ENCODE results near the gene STXBP5L. TPM values are rescaled to one million over a fixed set of nuclear protein-coding genes. Genes with fewer than 3 reads are reported as not detected.
A peak's percentile ranks its signal among the peaks of the same experiment; 100 is the strongest.
"Not testable (repeated sequence)": the region's sequence is repeated elsewhere in the genome, so short reads cannot be mapped to it uniquely, and the experiment has no call there.

Gene STXBP5L
- total and polyA plus RNA-seq, 2 donors from 2014 or later, result not detected

DNA sequence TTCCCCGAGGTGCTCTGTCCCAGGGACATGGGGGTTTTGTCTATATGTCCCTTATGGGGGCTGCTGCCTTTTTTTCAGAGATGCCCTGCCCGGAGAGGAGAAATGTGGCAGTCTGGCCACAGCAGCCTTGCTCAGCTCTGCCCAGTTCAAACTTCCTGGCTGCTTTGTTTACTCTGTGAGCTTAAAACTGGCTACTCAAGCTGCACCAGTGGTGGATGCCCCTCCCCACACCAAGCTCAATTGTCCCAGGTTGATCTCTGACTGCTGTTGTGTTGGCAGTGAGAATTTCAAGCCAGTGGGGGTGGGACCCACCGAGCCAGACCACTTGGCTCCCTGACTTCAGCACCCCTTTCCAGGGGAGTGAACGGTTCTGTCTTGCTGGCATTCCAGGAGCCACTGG, 188.9 kb downstream of the STXBP5L start:
- Histone ChIP-seq H3K36me3 (ENCODE audit: control insufficient read depth in 2 of 3, insufficient read depth in 3 of 3, low read length in 3 of 3) (no peaks in the 10 kb centered on the region), H3K9me3 (ENCODE audit: control insufficient read depth in 2 of 3, insufficient read depth in 1 of 3, low read length in 3 of 3) (peaks cover 0 to 7% (median 0%) of the 10 kb centered on the region in 3 donors), H3K4me3 (ENCODE audit: low read length in 3 of 3) (no peak overlapping the region), H3K9ac (ENCODE audit: low read length in 3 of 3) (no peak overlapping the region), H3K4me1 (ENCODE audit: control insufficient read depth in 2 of 3, insufficient read depth in 2 of 3, low read depth in 1 of 3, low read length in 3 of 3) (no peaks in the 10 kb centered on the region), H3K27me3 (ENCODE audit: control insufficient read depth, insufficient read depth, low read length) (no peaks in the 10 kb centered on the region), H3K27ac (ENCODE audit: low read depth in 2 of 2, low read length in 2 of 2) (no peak overlapping the region)
- DNase-seq (peak in 4 of 5 donors; percentile 25 to 34 (median 30)), FAIRE-seq (no peak)
- no peak for TF ChIP-seq CTCF (IDR thresholded peaks at IDR 0.05; ENCODE audit: borderline replicate concordance, extremely low read depth, insufficient read depth)
- intact Hi-C loops (cut with DNase I), result no loop called here

GRCh38 chr3:121111086-121111485, 203.1 kb downstream of the STXBP5L start:
- FAIRE-seq; H3K9me3 ChIP-seq (ENCODE audit: control insufficient read depth in 2 of 3, insufficient read depth in 1 of 3, low read length in 3 of 3); H3K4me1 ChIP-seq (ENCODE audit: control insufficient read depth in 2 of 3, insufficient read depth in 2 of 3, low read depth in 1 of 3, low read length in 3 of 3); DNase-seq; H3K4me3 ChIP-seq (ENCODE audit: low read length in 3 of 3); H3K9ac ChIP-seq (ENCODE audit: low read length in 3 of 3); intact Hi-C loops (cut with DNase I); H3K27me3 ChIP-seq (ENCODE audit: control insufficient read depth, insufficient read depth, low read length); H3K27ac ChIP-seq (ENCODE audit: low read depth in 2 of 2, low read length in 2 of 2); H3K36me3 ChIP-seq (ENCODE audit: control insufficient read depth in 2 of 3, insufficient read depth in 3 of 3, low read length in 3 of 3): not testable (repeated sequence)

DNA sequence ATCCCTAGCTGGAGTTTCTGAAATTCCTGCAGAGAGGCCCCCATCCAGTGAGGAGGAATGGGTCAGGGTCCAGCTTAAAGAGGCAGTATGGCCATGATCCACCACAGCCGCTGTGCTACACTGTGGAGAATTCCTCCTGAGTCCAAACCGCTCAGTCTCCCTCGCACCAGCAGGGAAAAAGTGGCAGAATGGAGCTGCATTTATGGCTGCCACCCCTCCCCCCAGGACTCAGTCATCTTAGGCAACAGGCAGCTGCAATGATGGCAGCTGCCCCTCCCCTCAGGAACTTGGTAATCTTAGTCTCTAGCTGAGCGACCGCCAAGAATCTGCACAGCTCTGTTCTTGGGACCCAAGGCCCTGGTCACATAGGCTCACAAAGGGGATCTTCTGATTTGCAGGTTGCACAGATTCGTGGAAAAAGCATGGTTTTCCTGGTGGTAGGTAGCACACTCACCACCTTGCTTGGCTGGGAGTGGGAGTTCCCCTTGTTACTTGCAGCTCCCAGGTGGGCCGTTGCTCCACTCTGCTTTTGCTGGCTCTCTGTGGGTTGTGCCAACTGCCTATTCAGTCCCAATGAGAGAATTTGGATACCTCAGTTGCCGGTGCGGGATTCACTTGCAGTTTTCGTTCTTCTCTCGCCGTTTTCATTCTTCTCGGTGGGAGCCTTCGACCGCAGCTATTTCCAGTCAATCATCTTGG, 204.1 kb downstream of the STXBP5L start:
- Histone ChIP-seq H3K27me3 (ENCODE audit: control insufficient read depth, insufficient read depth, low read length) (no peaks in the 10 kb centered on the region), H3K27ac (ENCODE audit: low read depth in 2 of 2, low read length in 2 of 2) (no peak overlapping the region), H3K9ac (ENCODE audit: low read length in 3 of 3) (no peak overlapping the region), H3K36me3 (ENCODE audit: control insufficient read depth in 2 of 3, insufficient read depth in 3 of 3, low read length in 3 of 3) (no peaks in the 10 kb centered on the region), H3K4me1 (ENCODE audit: control insufficient read depth in 2 of 3, insufficient read depth in 2 of 3, low read depth in 1 of 3, low read length in 3 of 3) (no peaks in the 10 kb centered on the region), H3K4me3 (ENCODE audit: low read length in 3 of 3) (no peak overlapping the region), H3K9me3 (ENCODE audit: control insufficient read depth in 2 of 3, insufficient read depth in 1 of 3, low read length in 3 of 3) (peaks cover 0 to 3% (median 0%) of the 10 kb centered on the region in 3 donors)
- intact Hi-C loops (cut with DNase I), result no loop called here
- no peak for FAIRE-seq
- TF ChIP-seq CTCF (IDR thresholded peaks at IDR 0.05; ENCODE audit: borderline replicate concordance, extremely low read depth, insufficient read depth), result no peak
- DNase-seq, result no peak

DNA sequence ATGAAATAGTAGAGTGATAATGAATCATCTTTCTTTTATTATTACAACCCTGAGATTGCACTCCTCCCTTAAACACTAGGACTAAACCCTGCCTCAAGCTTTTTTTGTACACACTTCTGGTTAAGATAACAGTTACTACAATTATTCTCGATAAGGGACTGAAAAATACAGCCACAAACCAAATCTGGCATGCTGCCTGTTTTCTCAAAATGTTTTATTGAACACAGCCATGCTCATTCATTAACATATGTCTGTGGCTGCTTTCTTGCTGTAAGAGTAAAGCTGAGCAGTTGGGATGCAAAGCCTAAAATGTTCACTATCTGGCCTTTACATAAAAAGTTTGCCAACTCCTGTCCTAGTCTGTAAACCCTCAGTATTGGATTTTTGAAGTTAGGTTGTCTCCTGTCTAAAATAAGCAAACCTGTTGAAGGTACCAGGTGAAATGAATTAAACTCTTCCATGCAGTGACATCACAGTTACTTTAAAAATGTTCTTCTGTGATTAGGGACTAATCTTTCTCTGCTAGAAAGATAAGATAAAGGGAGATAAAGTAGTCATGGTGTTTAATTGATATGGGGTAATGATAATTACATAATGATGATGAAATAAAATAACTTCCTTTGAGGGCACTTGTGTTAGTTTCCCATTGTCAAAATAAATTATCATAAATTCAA, 218.2 kb downstream of the STXBP5L start:
- TF ChIP-seq CTCF (IDR thresholded peaks at IDR 0.05; ENCODE audit: borderline replicate concordance, extremely low read depth, insufficient read depth), result no peak
- H3K36me3 ChIP-seq (ENCODE audit: control insufficient read depth in 2 of 3, insufficient read depth in 3 of 3, low read length in 3 of 3), result no peaks in the 10 kb centered on the region
- no peak overlapping the region for H3K4me3 ChIP-seq (ENCODE audit: low read length in 3 of 3)
- H3K27ac ChIP-seq (ENCODE audit: low read depth in 2 of 2, low read length in 2 of 2), result no peak overlapping the region
- FAIRE-seq, result no peak
- no peaks in the 10 kb centered on the region for H3K9me3 ChIP-seq (ENCODE audit: control insufficient read depth in 2 of 3, insufficient read depth in 1 of 3, low read length in 3 of 3)
- intact Hi-C loops (cut with DNase I), result no loop called here
- no peaks in the 10 kb centered on the region for H3K4me1 ChIP-seq (ENCODE audit: control insufficient read depth in 2 of 3, insufficient read depth in 2 of 3, low read depth in 1 of 3, low read length in 3 of 3)
- H3K27me3 ChIP-seq (ENCODE audit: control insufficient read depth, insufficient read depth, low read length), result no peaks in the 10 kb centered on the region
- peak in 1 of 5 donors; percentile 14 for DNase-seq
- no peak overlapping the region for H3K9ac ChIP-seq (ENCODE audit: low read length in 3 of 3)
